GM18870 (cell line): ENCODE data around the gene RTL1.

ENCODE experiments used
- ATAC-seq: cut with Tn5 transposase; IDR thresholded peaks from one replicate; pipeline ENCODE4 v1.9.1; 2021; ENCODE audit warnings: moderate library complexity; ENCODE audit not compliant: unreplicated experiment

RTL1 gene

DNA sequence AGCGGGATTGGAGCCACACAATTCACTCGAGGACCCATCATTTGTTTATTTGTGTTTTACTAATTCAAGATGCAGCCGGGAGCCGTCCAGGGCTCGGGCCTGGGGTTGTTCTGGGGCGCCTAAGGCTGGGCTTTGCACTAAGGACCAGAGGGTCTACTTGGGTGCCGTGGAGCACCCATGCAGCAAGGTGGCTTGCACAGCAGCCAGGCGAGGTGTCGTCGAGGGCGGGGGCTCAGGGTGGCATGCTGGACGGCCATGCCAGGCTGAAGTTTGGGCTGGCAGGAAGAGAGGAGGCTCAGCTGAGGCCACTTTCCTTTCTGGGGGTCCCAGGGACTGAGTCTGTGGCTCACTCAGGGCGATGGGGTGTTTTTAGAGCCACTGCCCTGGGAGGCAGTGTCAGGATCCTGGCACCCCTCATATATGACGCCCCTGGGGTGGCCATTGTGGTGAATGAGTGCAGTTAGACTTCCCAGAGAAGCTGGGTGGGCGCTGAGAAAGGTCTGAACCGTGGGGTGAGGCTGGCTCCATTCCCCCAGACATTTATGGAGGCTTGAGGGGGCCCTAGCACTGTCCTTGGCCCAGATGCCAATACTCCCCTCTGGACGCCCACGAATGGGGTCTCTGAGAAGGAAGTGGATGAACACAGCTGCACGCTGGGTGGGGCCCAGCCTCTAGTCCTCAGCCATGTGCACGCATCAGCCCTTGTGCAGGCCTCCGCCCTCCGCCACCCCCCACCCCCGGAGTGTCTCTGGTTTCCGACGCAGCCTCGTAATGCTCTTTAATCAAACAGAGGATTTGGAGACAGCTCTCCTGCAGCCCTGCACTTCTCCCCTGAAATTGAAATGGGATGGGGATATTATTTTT is 66.3 kb downstream of the RTL1 start:
- no peak for ATAC-seq

DNA sequence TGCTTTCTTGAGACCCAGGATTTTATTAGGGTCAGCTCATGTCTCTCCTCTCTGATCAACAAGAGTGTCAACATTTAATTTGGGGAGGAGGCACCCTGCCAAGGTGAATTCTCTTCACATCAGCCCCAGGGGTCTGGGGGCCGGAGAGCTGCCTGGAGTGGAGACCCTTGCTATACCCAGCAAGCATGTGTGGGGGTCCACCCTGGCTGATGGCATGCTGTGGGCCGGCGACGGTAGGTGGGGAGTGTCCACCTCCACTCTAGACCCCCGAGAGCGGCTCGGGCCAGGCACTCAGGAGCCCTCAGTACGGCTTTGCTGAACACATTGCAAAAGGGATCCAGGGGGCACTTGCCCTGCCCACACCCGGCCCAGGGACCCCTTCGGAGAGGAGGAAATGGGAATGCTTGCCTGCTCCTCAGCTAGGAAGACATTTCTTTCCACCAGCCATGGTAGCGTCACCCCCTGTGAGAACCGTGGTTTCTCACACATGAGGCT is 67.2 kb downstream of the RTL1 start:
- ATAC-seq = no peak

DNA sequence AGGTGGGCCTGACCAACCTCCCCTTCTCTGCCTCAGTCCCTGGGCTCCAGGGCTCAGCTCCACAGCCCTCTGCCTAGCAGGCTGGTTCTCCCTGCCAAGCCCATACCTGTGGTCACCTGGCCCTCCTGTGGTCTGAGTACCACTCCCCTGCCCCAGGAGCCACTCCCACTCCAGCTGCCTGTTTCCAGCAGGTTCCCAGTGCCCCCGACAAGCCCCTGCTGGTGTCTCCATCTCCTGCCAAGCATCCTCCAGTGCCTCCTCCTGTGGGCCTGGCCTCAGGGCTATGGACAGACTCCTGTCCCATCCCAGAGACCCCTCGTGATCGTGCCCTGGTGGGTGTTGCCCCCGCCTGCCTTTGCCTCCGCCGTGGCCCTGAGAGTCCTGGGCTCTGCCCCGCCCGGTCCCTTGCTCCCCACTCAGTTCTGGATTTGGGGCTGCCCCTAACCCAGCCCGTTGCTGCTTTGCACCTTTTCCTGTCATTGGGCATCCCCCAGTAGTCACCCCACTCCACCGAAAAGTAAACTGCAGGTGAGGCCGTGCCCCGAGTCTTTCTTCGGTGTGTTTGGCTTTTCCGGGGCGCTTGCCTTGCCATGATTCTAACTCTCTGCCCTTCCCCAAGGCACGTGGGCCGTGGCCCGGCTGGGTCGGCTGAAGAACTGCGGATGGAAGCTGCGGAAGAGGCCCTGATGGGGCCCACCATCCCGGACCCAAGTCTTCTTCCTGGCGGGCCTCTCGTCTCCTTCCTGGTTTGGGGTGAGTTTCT is 67.8 kb downstream of the RTL1 start:
- no peak for ATAC-seq

DNA sequence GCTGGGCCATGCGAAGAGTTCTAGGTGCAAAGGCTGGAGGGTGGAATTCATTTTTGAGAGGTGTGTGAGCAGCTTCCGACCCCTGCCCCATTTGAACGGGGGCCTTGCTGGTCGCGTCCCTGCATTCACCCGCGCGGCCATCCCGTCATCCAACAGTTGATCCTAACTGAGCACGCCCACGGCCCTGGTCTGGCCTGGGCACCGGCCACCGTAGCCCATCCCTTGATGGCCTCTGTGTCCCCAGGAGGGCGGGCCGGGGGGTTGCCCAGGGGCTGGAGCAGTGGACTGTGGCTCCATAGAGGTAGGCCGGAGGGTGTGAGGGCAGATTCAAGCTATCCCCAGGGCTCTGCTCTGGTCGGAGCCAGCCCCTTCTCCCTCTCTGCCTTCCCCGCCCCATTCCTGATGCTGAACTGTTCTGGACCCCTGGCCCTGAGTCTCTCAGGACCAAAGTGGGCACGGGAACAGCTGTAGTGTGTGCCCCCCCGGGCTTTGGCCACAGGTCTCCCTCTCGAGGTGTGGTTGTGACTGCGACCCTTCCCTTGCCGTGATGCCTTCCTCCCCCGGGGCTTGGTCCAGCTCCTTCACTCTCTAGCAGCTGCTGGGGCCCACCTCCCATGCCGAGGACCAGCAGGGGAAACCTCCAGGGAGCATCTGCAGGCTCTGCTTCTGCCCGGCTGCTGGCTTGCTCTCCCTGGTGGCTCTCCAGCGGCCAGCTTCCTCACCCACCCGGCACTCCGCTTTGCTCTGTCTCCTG is 68.6 kb downstream of the RTL1 start:
- ATAC-seq = no peak

DNA sequence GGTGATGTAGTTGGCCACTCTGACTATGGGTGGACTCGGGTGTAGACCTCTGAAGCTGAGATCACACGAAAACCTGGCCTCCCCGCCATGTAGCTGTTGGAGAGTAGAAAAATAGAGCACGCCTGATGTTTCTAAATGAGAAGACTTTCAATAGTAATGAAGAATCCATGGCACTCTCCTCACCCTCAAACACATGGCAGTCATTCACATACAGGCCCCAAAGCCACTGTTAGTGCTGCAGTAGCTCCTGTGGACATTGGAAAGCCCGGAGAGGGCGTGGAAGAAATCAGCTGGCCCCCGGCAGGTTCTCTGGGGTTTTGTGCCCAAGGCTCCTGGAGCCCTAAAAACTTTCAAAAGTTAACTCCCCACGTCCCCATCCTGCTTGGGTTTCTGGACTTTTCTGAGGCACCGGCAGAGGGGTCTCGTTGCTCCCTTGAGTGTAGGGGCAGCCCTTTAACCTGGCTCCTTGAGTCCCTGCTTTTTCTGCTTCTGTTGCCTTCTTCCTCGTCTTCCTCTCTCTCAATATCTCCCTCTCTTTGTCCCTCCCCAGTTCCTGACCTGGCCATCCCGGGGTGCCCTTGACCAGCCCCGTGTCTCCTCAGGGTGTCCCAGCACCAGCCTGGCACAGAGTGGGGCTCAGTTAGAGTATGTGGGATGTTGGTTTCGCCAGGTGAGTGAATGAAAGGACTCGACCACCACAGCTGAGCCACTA is 69.3 kb downstream of the RTL1 start:
- no peak for ATAC-seq

DNA sequence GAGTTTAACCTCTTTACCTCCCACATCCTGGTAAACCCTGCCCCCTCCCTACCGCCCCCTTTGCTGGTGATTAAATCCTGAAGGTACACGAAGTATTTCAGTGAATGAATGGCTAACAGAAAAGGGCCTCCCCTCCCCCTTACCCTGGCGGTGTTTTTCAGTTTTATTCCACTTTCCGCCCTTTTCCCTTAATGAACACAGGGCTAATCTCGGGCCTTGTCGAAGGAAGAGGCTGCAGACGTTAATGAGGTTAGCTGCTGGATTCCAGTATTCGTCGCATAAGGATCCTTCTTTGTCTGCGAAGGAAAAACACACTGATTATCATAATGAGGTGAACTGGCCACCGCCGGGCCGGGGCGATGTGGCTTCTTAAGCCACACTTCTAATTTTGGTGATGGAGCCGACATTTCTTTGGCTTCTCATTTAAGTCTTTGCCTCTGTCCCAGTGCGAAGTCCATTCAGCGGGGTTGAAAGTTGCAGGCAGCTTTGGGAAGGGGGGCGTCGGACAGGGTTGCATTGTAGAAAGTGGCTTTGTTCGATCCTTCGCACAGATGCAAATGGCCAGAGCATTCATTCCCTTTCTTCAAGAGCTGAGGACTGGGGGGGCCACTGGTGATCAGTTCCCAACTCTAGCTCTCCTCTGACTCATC is 71.1 kb downstream of the RTL1 start:
- ATAC-seq = no peak

DNA sequence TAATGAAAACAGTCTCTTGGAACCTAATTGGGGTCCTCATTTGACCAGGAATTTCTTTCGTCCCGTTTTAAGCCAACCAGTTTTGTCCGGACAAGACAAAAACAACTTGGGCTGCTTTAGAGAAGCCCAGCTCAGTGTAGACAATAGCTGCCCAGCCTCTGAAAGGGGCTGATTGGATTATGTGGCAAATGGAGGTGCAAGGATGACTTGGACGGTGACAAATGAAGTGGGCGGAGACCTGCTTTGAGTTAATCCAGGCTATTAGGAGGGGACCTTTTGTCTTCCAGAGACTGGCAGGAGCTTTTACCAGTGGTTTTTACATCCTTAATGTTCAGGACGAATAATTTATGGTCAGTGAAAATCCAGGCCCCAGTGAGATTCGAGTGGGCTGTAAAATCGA is 72.8 kb downstream of the RTL1 start:
- no peak for ATAC-seq
